Endothelial cell (in vitro differentiated cells): Measurements from ENCODE around the gene AEBP2. TPM values are rescaled to one million over a fixed set of nuclear protein-coding genes. Genes with fewer than 3 reads are reported as not detected.

Experiments used
- DNase-seq: peaks from one replicate; pipeline ENCODE4 v3.0.0; 2021; ENCODE audit warnings: low spot score
- H3K27ac Mint-ChIP-seq: one replicate; pipeline ENCODE4 v1.8.0; 2021; ENCODE audit warnings: mixed read lengths, inconsistent platforms; ENCODE audit not compliant: unreplicated experiment
- H3K27me3 Mint-ChIP-seq: one replicate; pipeline ENCODE4 v1.8.0; 2021; ENCODE audit warnings: mild to moderate bottlenecking, moderate library complexity, mixed read lengths, inconsistent platforms; ENCODE audit not compliant: unreplicated experiment
- H3K36me3 Mint-ChIP-seq: one replicate; pipeline ENCODE4 v1.8.0; 2021; ENCODE audit warnings: mild to moderate bottlenecking, low read depth, mixed read lengths, inconsistent platforms; ENCODE audit not compliant: unreplicated experiment
- H3K4me1 Mint-ChIP-seq: one replicate; pipeline ENCODE4 v1.8.0; 2021; ENCODE audit warnings: mild to moderate bottlenecking, mixed read lengths, inconsistent platforms; ENCODE audit not compliant: unreplicated experiment
- H3K4me3 Mint-ChIP-seq: one replicate; pipeline ENCODE4 v1.8.0; 2021; ENCODE audit warnings: mild to moderate bottlenecking, mixed read lengths, inconsistent platforms; ENCODE audit not compliant: unreplicated experiment
- H3K9me3 Mint-ChIP-seq: one replicate; pipeline ENCODE4 v1.8.0; 2021; ENCODE audit warnings: mixed read lengths, inconsistent platforms; ENCODE audit not compliant: unreplicated experiment
- CTCF ChIP-seq: fragments of 200-600 bp; sonication (generic); IDR thresholded peaks from one replicate; pipeline ENCODE4 v1.5.0; 2021; ENCODE audit warnings: antibody characterized with exemption; ENCODE audit not compliant: unreplicated experiment
- total RNA-seq: library from RNA; stranded (reverse); fragmentation: NEBNext Ultra II Directional; extraction: Animal tissue kit (Norgen Biotek cat#: 25700); gene quantifications from one replicate; pipeline ENCODE4 v1.2.1, GENCODE V29; 2021; ENCODE audit not compliant: unreplicated experiment

AEBP2 gene
- total RNA-seq, 1 donor from 2014 or later = 37.6 TPM

GRCh38 chr12:19528750-19529149, 89.5 kb downstream of the AEBP2 start:
- H3K9me3 Mint-ChIP-seq = no peaks in the 10 kb centered on the region
- H3K4me3 Mint-ChIP-seq = no peak overlapping the region
- no peak for DNase-seq
- H3K27me3 Mint-ChIP-seq = peaks cover 9% of the 10 kb centered on the region
- H3K36me3 Mint-ChIP-seq = peaks cover 1% of the 10 kb centered on the region
- no peak for TF ChIP-seq CTCF
- peaks cover 47% of the 10 kb centered on the region for H3K4me1 Mint-ChIP-seq
- H3K27ac Mint-ChIP-seq = peak overlapping the region; percentile 15

GRCh38 chr12:19529951-19530636, 90.8 kb downstream of the AEBP2 start:
- Mint-ChIP-seq H3K27ac (no peak overlapping the region), H3K27me3 (peaks cover 10% of the 10 kb centered on the region), H3K36me3 (peaks cover 4% of the 10 kb centered on the region), H3K4me1 (peaks cover 41% of the 10 kb centered on the region), H3K4me3 (no peak overlapping the region), H3K9me3 (no peaks in the 10 kb centered on the region)
- DNase-seq = no peak
- no peak for TF ChIP-seq CTCF

GRCh38 chr12:19530637-19531023, 91.3 kb downstream of the AEBP2 start:
- H3K27ac Mint-ChIP-seq = no peak overlapping the region
- H3K27me3 Mint-ChIP-seq = peaks cover 10% of the 10 kb centered on the region
- H3K9me3 Mint-ChIP-seq = no peaks in the 10 kb centered on the region
- H3K4me1 Mint-ChIP-seq = peaks cover 39% of the 10 kb centered on the region
- no peak overlapping the region for H3K4me3 Mint-ChIP-seq
- DNase-seq = no peak
- no peak for TF ChIP-seq CTCF
- peaks cover 9% of the 10 kb centered on the region for H3K36me3 Mint-ChIP-seq

GRCh38 chr12:19533567-19533966, 94.3 kb downstream of the AEBP2 start:
- H3K36me3 Mint-ChIP-seq = peaks cover 9% of the 10 kb centered on the region
- no peak for DNase-seq
- peaks cover 7% of the 10 kb centered on the region for H3K27me3 Mint-ChIP-seq
- peak overlapping the region; percentile 20 for H3K27ac Mint-ChIP-seq
- no peak overlapping the region for H3K4me3 Mint-ChIP-seq
- TF ChIP-seq CTCF = no peak
- no peaks in the 10 kb centered on the region for H3K9me3 Mint-ChIP-seq
- H3K4me1 Mint-ChIP-seq = peaks cover 26% of the 10 kb centered on the region

- TF ChIP-seq CTCF = no peak
- Mint-ChIP-seq H3K4me1 (peaks cover 7% of the 10 kb centered on the region), H3K27ac (peak overlapping the region; percentile 79), H3K27me3 (peaks cover 5% of the 10 kb centered on the region), H3K9me3 (no peaks in the 10 kb centered on the region), H3K36me3 (peaks cover 6% of the 10 kb centered on the region), H3K4me3 (no peak overlapping the region)
- no peak for DNase-seq
Observed at GRCh38 chr12:19539071-19539470, 99.8 kb downstream of the AEBP2 start.
